BE2C (cell line): Measurements from ENCODE around the gene ERCC8.

ENCODE experiments used
- DNase-seq: peaks from one replicate; pipeline ENCODE4 v3.0.0-alpha.2; 2020
- H3K27me3 ChIP-seq: fragments of 250-450 bp; sonication (Bioruptor Pico); 2 replicates; pipeline ENCODE4 v1.5.1; 2020; ENCODE audit warnings: mild to moderate bottlenecking
- H3K36me3 ChIP-seq: fragments of 250-450 bp; sonication (Bioruptor Pico); 2 replicates; pipeline ENCODE4 v1.5.1; 2020; ENCODE audit warnings: mild to moderate bottlenecking
- H3K4me1 ChIP-seq: fragments of 250-450 bp; sonication (Bioruptor Pico); 2 replicates; pipeline ENCODE4 v1.5.1; 2020
- H3K4me3 ChIP-seq: 2 replicates; pipeline ENCODE4 v1.5.1; 2011; ENCODE audit warnings: low read depth, low read length
- H3K9me3 ChIP-seq: fragments of 250-450 bp; sonication (Bioruptor Pico); 2 replicates; pipeline ENCODE4 v1.5.1; 2020
- TF ChIP-seq, protein P1 (sequence below): IDR thresholded peaks from 2 replicates; pipeline ENCODE4 v1.5.1; 2012; ENCODE audit warnings: mild to moderate bottlenecking, low read depth, low read length

ERCC8 gene

DNA sequence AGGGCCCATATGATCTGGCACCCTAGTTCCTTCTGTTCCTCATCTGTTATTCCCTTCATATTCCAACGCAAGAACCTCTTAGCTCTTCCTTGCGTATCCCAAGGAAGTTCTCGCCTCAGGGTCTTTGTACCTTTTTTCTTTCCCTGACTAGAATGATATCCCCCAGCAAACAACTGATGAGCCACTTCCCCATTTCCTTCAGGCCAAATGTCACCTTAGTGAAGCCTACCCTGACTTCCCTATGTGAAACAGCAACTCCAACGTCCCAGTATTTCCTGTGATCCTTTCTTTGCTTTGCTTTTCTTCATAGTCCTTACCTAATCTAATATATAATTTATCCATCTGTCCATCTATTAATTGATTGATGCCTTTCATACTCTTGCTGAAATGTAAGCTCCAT lies 47.9 kb downstream of the ERCC8 start:
- Histone ChIP-seq H3K9me3 (no peaks in the 10 kb centered on the region), H3K36me3 (peaks cover 29% of the 10 kb centered on the region), H3K27me3 (no peaks in the 10 kb centered on the region), H3K4me1 (no peaks in the 10 kb centered on the region; the same call in 1 of the 2 replicates), H3K4me3 (no peak overlapping the region)
- TF ChIP-seq, protein P1, sequence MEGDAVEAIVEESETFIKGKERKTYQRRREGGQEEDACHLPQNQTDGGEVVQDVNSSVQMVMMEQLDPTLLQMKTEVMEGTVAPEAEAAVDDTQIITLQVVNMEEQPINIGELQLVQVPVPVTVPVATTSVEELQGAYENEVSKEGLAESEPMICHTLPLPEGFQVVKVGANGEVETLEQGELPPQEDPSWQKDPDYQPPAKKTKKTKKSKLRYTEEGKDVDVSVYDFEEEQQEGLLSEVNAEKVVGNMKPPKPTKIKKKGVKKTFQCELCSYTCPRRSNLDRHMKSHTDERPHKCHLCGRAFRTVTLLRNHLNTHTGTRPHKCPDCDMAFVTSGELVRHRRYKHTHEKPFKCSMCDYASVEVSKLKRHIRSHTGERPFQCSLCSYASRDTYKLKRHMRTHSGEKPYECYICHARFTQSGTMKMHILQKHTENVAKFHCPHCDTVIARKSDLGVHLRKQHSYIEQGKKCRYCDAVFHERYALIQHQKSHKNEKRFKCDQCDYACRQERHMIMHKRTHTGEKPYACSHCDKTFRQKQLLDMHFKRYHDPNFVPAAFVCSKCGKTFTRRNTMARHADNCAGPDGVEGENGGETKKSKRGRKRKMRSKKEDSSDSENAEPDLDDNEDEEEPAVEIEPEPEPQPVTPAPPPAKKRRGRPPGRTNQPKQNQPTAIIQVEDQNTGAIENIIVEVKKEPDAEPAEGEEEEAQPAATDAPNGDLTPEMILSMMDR = no peak
- DNase-seq = no peak

DNA sequence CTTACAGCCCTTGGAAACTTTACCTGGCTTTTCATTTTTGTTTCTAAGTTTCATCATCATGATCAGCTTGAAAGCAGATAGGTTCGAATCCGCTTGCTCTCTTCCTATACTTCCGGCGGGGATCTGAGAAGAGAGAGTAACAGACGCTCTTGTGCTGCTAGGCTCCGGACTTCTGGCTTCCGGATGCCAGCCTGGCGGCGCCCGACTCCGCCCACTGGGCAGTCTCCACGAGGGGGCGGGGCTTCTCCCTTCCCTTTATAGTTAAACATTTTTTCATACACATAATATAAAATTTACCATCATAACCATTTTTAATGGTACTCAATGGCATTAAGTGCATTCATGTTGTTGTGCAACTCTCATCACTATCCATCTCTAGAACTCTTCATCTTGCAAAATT lies 51.3 kb downstream of the ERCC8 start:
- Histone ChIP-seq H3K4me3 (no peak overlapping the region), H3K4me1 (no peaks in the 10 kb centered on the region; the same call in 1 of the 2 replicates), H3K36me3 (peaks cover 27% of the 10 kb centered on the region), H3K9me3 (no peaks in the 10 kb centered on the region), H3K27me3 (no peaks in the 10 kb centered on the region)
- no peak for DNase-seq
- TF ChIP-seq, protein P1 = no peak

DNA sequence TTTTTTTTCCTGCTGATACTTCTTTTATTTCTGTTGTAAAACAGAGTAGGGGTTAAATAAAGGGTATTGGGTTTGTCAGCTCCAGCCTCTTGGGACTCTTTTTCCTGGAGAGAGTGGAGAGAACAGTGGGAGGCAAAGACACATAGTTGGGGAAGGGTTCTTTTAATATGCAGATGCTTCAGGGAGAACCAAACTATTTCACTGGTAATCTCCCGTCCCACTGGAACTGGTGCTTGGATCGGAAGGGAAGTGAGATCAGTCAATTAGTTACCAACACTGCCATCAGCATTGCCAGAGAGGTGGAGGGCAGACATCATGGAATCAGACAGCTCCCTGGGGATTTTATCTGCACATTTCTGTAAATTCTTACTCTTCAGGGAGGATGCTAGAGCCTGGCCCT lies 53.2 kb downstream of the ERCC8 start:
- Histone ChIP-seq H3K27me3 (no peaks in the 10 kb centered on the region), H3K4me1 (no peaks in the 10 kb centered on the region; the same call in 1 of the 2 replicates), H3K4me3 (no peak overlapping the region), H3K9me3 (no peaks in the 10 kb centered on the region), H3K36me3 (peaks cover 21% of the 10 kb centered on the region)
- peak; percentile 14 for DNase-seq
- TF ChIP-seq, protein P1 = no peak

DNA sequence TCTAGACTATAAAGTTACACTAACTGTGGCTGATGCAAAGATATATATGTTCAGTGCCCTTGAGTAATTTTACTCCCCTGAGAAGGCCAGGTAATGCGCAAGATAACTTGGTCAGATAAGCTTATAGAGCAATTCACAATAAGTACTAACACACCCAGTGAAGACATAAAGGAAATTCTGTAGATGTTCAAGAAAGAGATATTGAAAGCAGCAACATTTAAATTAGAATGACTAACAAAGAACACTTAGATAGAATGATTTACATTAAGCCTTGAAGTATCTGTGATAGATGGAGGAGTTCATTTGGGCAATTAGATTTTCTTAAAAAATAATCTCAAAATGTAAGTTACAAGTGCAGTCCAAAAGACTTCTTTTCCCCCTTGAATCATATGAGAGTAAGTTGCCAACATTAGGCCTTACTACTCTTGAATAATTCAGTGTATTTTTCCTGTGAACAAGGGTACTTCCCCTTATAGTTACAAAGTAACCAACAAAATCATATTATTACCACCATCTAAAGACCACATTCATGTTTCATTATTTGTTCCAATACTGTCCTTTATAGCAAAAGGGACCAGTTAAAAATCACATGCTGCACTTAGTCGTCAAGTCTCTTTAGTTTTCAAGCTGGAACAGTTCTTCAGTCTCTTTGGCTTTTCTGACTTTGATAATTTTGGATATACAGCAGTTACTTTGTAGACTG lies 56.4 kb downstream of the ERCC8 start:
- Histone ChIP-seq H3K4me3 (no peak overlapping the region), H3K36me3 (peaks cover 16% of the 10 kb centered on the region), H3K9me3 (no peaks in the 10 kb centered on the region), H3K4me1 (no peaks in the 10 kb centered on the region; the same call in 1 of the 2 replicates), H3K27me3 (no peaks in the 10 kb centered on the region)
- DNase-seq = no peak
- TF ChIP-seq, protein P1 = no peak

DNA sequence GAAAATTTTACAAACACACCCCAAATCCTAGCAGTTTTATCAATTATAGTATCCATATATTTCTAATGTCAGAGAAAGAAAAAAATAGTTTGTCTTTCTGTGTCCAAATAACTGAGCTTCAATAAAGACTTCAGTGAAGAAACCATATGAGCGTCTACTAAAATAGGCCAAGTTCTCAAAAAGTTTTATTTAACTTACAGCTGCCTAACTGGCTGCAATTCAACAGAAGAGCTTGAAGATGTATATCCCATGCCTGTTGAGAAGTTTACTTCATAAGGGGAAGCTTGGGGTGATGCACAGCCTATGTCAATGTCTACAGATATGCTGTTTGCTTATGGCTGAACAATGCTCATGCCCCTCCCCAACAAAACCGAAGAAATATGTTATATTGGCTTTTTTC lies 57.1 kb downstream of the ERCC8 start:
- H3K4me3 ChIP-seq = no peak overlapping the region
- TF ChIP-seq, protein P1 = no peak
- H3K36me3 ChIP-seq = peaks cover 9% of the 10 kb centered on the region

DNA sequence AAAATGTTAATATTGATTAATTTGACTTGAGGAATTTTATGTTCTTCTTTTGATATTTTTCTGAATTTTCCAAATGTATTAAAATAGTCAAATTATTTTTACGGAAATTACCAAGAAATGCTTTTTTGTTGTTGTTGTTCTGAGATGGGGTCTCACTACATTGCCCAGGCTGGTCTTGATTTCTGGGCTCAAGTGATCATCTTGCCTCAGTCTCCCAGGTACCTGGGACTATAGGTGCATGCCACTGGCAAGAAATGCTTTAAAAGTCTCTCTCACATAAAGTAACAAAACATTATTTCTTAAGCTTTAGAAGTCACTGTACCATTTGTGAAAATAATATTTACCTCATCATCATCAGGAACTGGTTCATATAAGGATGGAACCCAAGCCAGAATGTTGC lies 57.8 kb downstream of the ERCC8 start:
- Histone ChIP-seq H3K4me3 (no peak overlapping the region), H3K36me3 (peaks cover 3% of the 10 kb centered on the region; the same call in 1 of the 2 replicates), H3K9me3 (no peaks in the 10 kb centered on the region), H3K4me1 (no peaks in the 10 kb centered on the region; the same call in 1 of the 2 replicates), H3K27me3 (no peaks in the 10 kb centered on the region)
- no peak for DNase-seq
- TF ChIP-seq, protein P1 = no peak

More for the DNA sequence above, 57.1 kb downstream of the ERCC8 start:
- H3K9me3 ChIP-seq = no peaks in the 10 kb centered on the region
- H3K27me3 ChIP-seq = no peaks in the 10 kb centered on the region
- no peak for DNase-seq
- no peaks in the 10 kb centered on the region; the same call in 1 of the 2 replicates for H3K4me1 ChIP-seq
